GM18907 (cell line): ENCODE measurements around the gene CCNA2.

Source experiments
- ATAC-seq: cut with Tn5 transposase; IDR thresholded peaks from one replicate; pipeline ENCODE4 v1.9.1; 2021; ENCODE audit warnings: mild to moderate bottlenecking, moderate library complexity; ENCODE audit not compliant: unreplicated experiment

The CCNA2 gene

GRCh38 chr4:121823505-121824170 lies at the start of gene CCNA2:
Gene CCNA2, minus strand, starts transcription at chr4:121823883. Its CDS starts 255 bp downstream, at chr4:121823628.
- ATAC-seq = peak; percentile 93

GRCh38 chr4:121869841-121870822 lies 46.4 kb upstream of the CCNA2 start, which contains the start of gene BBS7:
Gene BBS7, minus strand, starts transcription at chr4:121870474. Its CDS starts 161 bp downstream, at chr4:121870313.
- peak; percentile 100 for ATAC-seq

GRCh38 chr4:121863799-121864198 lies 40.1 kb upstream of the CCNA2 start:
- ATAC-seq = no peak

GRCh38 chr4:121861426-121861825 lies 37.7 kb upstream of the CCNA2 start:
- no peak for ATAC-seq

GRCh38 chr4:121860121-121860520 lies 36.4 kb upstream of the CCNA2 start:
- no peak for ATAC-seq

GRCh38 chr4:121851354-121851753 lies 27.7 kb upstream of the CCNA2 start:
- no peak for ATAC-seq

- ATAC-seq = no peak
Measured at GRCh38 chr4:121846662-121847061, 23.0 kb upstream of the CCNA2 start.

GRCh38 chr4:121842862-121843261 lies 19.2 kb upstream of the CCNA2 start:
- no peak for ATAC-seq

- no peak for ATAC-seq
Measured at GRCh38 chr4:121838136-121838535, 14.5 kb upstream of the CCNA2 start.

- no peak for ATAC-seq
Measured at GRCh38 chr4:121829511-121829910, 5.8 kb upstream of the CCNA2 start.

GRCh38 chr4:121827853-121828252 lies 4.2 kb upstream of the CCNA2 start:
- ATAC-seq = no peak

GRCh38 chr4:121824950-121825349 lies 1.3 kb upstream of the CCNA2 start:
- ATAC-seq = no peak

GRCh38 chr4:121824171-121824527 lies 466 bp upstream of the CCNA2 start:
- no peak for ATAC-seq

- peak; percentile 44 for ATAC-seq
Measured at GRCh38 chr4:121822796-121823504, 733 bp downstream of the CCNA2 start.

GRCh38 chr4:121822047-121822446 lies 1.6 kb downstream of the CCNA2 start:
- ATAC-seq = no peak

- no peak for ATAC-seq
Measured at GRCh38 chr4:121819216-121819965, 4.3 kb downstream of the CCNA2 start.

- ATAC-seq = no peak
Measured at GRCh38 chr4:121818215-121818614, 5.5 kb downstream of the CCNA2 start.

GRCh38 chr4:121817701-121818100 lies 6.0 kb downstream of the CCNA2 start:
- no peak for ATAC-seq

- no peak for ATAC-seq
Measured at GRCh38 chr4:121817006-121817405, 6.7 kb downstream of the CCNA2 start.

GRCh38 chr4:121814756-121815155 lies 8.9 kb downstream of the CCNA2 start:
- no peak for ATAC-seq

- ATAC-seq = no peak
Measured at GRCh38 chr4:121811122-121811521, 12.6 kb downstream of the CCNA2 start.
